ENCODE data around the gene TAS2R1.
A peak's percentile ranks its signal among the peaks of the same experiment; 100 is the strongest.

The TAS2R1 gene

DNA sequence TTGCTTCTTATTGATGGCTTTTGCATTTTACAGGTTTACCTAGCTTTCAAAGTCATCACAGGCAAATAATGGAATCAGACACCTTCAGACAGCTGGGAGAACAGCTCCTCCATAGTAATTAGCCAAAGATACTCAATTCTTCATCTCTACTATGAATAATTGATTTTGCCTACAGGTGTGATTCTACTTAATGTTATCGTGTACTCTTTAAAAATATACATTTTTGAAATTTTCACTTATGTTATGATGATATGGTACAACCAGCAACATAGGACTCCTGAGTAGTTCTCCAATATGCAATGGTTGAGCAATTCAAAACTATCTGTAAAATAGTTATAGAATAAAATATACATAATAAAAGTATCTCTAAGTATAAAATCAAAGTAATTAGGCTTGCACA, at the start of gene TAS2R1:
TSS of gene TAS2R1 (minus strand) at position 101 of the 400 bp plus-strand sequence. CDS start 319 bp downstream, outside the sequence.
- DNase-seq = no peak

DNA sequence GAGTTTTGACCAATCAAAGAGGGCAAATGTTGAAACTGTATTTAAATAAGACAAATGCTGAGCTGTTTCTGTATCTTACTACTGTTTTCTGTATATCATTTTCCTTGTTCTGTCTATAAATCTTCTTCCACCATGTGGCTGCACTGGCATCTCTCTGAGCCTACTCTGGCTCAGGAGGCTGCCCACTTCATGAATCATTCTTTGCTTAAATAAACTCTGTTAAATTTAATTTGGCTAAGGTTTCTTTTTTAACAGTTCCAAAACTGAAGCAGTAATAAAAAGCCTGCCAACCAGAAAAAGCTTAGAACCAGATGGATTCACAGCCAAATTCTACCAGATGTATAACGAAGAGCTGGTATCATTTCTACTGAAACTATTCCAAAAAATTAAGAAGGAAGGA, 40.2 kb upstream of the TAS2R1 start:
- peak in 5 of 58 donors; percentile 3 to 34 (median 6) for DNase-seq

GRCh38 chr5:9667906-9668305, 37.8 kb upstream of the TAS2R1 start:
- DNase-seq = no peak

GRCh38 chr5:9663891-9664290, 33.7 kb upstream of the TAS2R1 start:
- no peak for DNase-seq

DNA sequence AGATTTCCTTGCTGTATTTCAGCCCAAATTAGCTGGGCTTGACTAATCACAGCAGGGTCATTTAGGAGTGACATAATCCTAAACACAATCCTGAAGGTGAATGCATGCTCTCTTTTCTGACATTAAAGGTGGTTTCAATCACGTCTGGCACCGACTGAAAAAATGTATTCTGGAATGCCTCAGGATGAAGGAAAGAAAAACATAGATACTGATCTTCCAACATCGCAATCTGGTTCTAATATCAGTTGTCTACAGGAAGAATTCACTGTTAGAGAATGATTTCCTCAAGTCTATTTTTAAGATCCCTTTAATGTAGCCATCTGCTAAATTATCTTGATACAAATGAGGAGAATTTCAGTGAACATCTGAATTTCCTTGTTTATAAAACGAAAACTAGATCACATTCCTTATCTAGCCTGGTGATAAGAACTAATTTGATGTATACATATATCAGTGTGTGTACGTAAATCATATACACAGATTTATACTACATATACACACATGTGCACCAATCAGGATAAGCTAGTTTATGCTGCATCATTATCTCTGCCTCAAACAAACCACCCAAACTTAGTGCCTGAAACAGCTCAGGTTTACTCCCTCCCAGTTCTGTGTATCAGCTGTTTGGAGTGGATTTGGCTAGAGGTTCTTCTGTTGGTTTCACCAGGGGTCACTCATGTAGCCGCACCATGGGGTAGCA, 31.3 kb upstream of the TAS2R1 start:
- DNase-seq = no peak

GRCh38 chr5:9658706-9659105, 28.6 kb upstream of the TAS2R1 start:
- DNase-seq = no peak

GRCh38 chr5:9657819-9658218, 27.7 kb upstream of the TAS2R1 start:
- DNase-seq = no peak

GRCh38 chr5:9655641-9656040, 25.5 kb upstream of the TAS2R1 start:
- no peak for DNase-seq

DNA sequence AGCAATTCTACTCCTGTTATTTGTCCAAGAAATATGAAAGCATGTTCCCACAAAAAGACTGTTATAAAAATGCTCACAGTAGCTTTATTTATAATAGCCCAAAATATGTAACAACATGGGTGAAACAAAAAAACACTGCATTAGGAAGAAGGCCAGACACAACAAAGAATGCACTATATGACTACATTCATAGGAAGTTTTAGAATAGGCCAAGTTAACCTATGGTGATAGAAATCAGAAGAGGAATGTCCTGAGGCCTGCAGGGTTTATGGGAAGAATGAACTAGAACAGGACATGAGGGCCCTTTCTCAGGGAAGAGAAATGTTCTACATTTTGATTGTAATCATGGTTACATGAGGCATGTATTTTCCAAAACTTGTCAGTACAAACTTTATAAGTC, 24.7 kb upstream of the TAS2R1 start:
- no peak for DNase-seq

- DNase-seq = peak in 19 of 58 donors; percentile 1 to 41 (median 11)
These were observed 23.7 kb upstream of the TAS2R1 start for GRCh38 chr5:9653811-9654210.

GRCh38 chr5:9653061-9653460, 22.9 kb upstream of the TAS2R1 start:
- no peak for DNase-seq

DNA sequence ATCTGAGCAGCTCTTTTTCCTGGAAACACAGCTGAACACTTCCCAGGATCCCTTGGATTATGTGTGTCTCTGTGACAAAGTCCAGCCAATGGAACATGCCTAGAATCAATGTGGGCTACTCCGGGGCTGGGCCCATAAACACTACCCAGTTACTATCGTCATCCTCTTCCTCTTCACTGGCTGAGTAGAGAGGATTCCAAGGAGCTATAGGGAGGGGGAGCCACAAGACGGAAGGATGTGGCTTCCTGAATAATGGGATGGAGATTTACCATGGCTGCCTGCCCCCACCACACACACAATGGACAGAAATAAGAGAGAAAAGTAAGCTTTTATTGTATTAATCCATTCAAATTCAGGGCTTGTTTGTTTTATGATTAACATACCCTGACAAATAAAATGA, 22.1 kb upstream of the TAS2R1 start:
- no peak for DNase-seq

DNA sequence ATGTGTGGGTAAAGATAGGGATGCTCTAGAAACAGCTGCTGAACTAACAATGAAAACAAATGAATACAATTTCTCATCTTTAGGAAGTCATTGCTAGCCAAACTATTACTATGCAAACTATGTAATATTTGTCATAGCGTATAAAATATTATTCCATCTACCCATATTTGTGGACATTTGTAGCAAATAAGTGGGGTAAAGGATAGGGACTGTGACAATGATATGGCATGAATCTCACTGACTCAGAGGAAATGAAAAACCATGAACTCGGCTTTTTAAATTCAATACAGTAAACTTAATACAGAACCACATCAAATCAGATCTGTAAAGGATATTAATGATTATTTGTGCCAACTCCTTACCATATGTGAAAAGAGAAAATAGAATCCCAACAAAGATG, 16.7 kb upstream of the TAS2R1 start:
- no peak for DNase-seq

DNA sequence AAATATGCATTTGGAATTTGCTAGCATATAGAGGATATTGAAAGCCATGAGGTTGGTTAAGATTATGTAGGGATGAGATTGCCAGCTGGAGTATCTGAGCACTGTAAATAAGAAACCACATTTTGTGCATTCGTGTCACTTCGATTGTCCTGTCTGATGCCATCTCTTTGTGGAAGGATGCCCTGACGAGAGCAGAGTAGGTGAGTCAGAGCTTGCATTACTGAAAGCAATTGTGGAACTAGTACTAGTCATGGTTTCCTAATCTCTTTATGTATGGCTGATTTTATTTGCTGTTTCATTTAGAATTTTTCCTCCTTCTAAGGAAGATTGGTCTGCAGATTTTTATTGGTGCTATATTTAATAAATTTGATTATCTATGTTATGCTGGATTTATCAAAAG, 14.5 kb upstream of the TAS2R1 start:
- DNase-seq = no peak

- DNase-seq = no peak
These were observed 12.5 kb upstream of the TAS2R1 start for GRCh38 chr5:9642621-9643020.

DNA sequence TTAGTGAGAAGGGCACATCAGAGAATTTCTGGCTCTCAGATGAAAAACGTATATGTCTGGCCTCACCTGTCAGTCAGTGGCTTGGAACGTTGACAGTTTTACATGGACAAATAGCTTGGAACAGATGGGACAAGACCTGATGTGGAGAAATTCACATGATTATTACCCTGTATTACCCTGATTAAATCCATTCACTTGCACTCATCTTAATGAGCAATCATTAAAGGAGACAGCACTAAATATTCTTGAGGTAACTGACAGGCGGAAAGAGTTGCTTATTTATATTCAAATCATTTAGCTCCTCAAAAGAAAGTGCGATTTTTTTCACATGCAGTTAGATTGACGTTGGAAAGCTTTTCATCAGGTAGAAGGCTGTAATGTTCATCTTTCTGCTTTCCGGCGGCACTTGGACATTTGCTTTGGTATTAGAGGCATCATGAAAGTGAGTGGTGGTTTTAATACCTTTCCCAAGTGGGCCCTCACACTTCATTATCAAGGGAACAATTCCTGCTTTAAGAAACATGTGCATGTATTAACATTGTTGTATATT, 11.7 kb upstream of the TAS2R1 start:
- DNase-seq = no peak

DNA sequence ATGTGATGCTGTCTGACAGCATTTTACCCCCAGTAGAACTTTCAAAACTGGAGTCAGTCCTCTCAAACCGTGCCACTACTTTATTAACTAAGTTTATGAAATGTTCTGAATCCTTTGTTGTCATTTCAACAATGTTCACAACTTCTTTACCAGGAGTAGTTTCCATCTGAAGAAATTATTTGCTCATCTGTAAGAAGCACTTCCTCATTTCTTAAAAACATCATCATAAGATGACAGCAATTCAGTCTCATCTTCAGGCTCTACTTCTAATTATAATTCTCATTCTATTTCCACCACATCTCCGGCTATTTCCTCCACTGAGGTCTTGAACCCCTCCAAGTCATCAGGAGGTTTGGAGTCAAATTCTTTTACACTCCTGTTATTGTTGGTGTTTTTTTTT, 2.3 kb upstream of the TAS2R1 start:
- DNase-seq = no peak

- DNase-seq = peak in 2 of 58 donors; percentile 21 to 29
These were observed 2.6 kb downstream of the TAS2R1 start for GRCh38 chr5:9627541-9627940.

GRCh38 chr5:9626955-9627354, 3.2 kb downstream of the TAS2R1 start:
- DNase-seq = no peak

GRCh38 chr5:9625731-9626130, 4.4 kb downstream of the TAS2R1 start:
- no peak for DNase-seq

DNA sequence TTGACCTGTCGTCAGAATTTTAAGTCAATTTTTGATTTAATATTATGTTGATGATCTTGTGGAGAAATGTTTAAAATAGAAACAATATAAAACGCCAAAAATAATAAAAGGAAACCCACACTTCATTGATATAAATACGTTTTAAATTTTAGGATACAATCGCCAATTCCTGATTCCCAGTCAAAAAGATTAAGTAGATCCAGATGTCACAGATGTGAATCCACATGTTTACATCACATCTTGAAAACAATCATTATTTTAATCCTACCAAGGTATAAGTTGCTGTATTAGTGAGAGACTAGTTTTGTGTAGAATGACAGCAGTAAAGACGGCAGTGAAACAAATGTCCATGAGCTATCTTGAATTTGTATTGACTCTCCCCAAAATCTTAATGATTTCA, 4.9 kb downstream of the TAS2R1 start:
- DNase-seq = no peak

GRCh38 chr5:9624196-9624947, 5.8 kb downstream of the TAS2R1 start:
- DNase-seq = no peak

DNA sequence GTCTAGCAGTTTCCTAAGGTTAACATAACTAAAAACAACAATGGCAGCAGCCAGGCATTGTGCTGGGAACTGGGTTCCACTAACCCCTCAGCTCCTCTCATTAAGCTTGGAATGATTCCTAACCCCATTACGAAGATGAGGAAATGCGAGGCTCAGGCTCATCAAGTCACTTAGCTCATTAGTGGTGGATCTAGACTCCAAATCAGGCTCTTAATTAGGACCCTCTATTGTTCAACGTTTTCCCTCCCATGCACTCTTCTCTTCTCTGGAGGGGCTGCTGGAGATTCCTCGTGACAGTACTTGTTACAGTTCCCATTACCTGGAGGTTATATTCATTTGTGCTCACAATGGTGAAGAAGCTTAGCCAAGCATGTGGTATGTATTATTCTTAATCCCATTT, 6.5 kb downstream of the TAS2R1 start:
- DNase-seq = no peak

Data from anterior cingulate cortex (tissue), 58 donors.